Measurements from ENCODE around the gene ENPP5. TPM values are rescaled to one million over a fixed set of nuclear protein-coding genes. Genes with fewer than 3 reads are reported as not detected.
"Not testable (repeated sequence)": the region's sequence is repeated elsewhere in the genome, so short reads cannot be mapped to it uniquely, and the experiment has no call there.

Gene ENPP5
- total and polyA plus RNA-seq, 2 of the 4 experiments (the other 2 are of a cell fraction) = under 0.01 TPM; not detected in 1

GRCh38 chr6:46129291-46129628, 41.5 kb downstream of the ENPP5 start (continued):
- TF ChIP-seq CEBPB (IDR thresholded peaks at IDR 0.05; ENCODE audit: low read depth, low read length) (no peak), SMC3 (IDR thresholded peaks at IDR 0.05; ENCODE audit: low read depth, low read length) (no peak), NFE2L2 (IDR thresholded peaks at IDR 0.05; ENCODE audit: low read depth, low read length) (no peak), FOS (IDR thresholded peaks at IDR 0.05; ENCODE audit: low read depth, low read length) (no peak)

- H4K8ac ChIP-seq (ENCODE audit: low read depth in 2 of 2, low read length in 2 of 2) = no peak overlapping the region
- H2BK120ac ChIP-seq (ENCODE audit: low read depth, low read length) = no peak overlapping the region
- H3K4me3 ChIP-seq (ENCODE audit: insufficient read depth, low read depth, low read length) = no peak overlapping the region
- H2BK15ac ChIP-seq (ENCODE audit: low read depth, low read length) = no peak overlapping the region
- intact Hi-C loops (cut with micrococcal nuclease) = no loop called here
- no peak overlapping the region for H3K23ac ChIP-seq (ENCODE audit: low read depth, low read length)
- no peak for DNase-seq
- H3K56ac ChIP-seq (ENCODE audit: extremely low read depth, insufficient read depth, low read length) = no peak overlapping the region
- H3K14ac ChIP-seq (replicated peaks; ENCODE audit: low read depth, low read length) = no peak overlapping the region
- no peak overlapping the region for H2AFZ ChIP-seq (replicated peaks; ENCODE audit: low read length, poor library complexity)
- no TSS peak for BruUV-seq (replicated peaks)
- H3K79me1 ChIP-seq (ENCODE audit: low read depth in 1 of 2, low read length in 2 of 2) = no peaks in the 10 kb centered on the region
- H3K27me3 ChIP-seq (ENCODE audit: control insufficient read depth, insufficient read depth, low read length) = peaks cover 5% of the 10 kb centered on the region
- no peaks in the 10 kb centered on the region for H3K9me1 ChIP-seq (ENCODE audit: insufficient read depth, low read length)
- no peak overlapping the region for H3K9ac ChIP-seq (ENCODE audit: low read depth, low read length)
- no peaks in the 10 kb centered on the region for H3K36me3 ChIP-seq (ENCODE audit: control insufficient read depth, insufficient read depth, low read length)
- TF ChIP-seq RFX5 (IDR thresholded peaks at IDR 0.05; ENCODE audit: low read depth, low read length) = no peak
- TF ChIP-seq NFE2L2 (IDR thresholded peaks at IDR 0.05; ENCODE audit: low read depth, low read length) = no peak
- TF ChIP-seq ELK1 (IDR thresholded peaks at IDR 0.05; ENCODE audit: borderline replicate concordance, low read depth, low read length) = no peak
- no peak overlapping the region for H2BK5ac ChIP-seq (ENCODE audit: low read depth, low read length, poor library complexity, severe bottlenecking)
- no peak overlapping the region for H4K5ac ChIP-seq (ENCODE audit: low read depth, low read length)
- CTCF ChIA-PET = no interaction called here
- no peak overlapping the region for H3K4ac ChIP-seq (ENCODE audit: low read depth, low read length)
- WGBS, 2 experiments (ENCODE audit: extremely low coverage in 2 of 2, insufficient read length in 1 of 2) = no CpG with 5 or more reads among the region's 3 CpGs
- no peak overlapping the region for H3K4me2 ChIP-seq (ENCODE audit: low read depth, low read length)
- no peaks in the 10 kb centered on the region for H3K4me1 ChIP-seq (ENCODE audit: control insufficient read depth, insufficient read depth, low read length)
- dilution Hi-C loops (cut with HindIII; ENCODE audit: low sequenced_read_pairs, unreplicated experiment) = no loop called here
- no peak overlapping the region for H2BK20ac ChIP-seq (ENCODE audit: low read depth, low read length)
- no peaks in the 10 kb centered on the region for H4K20me1 ChIP-seq (ENCODE audit: insufficient read depth, low read length)
- no peak overlapping the region for H2AK9ac ChIP-seq (replicated peaks; ENCODE audit: low read depth, low read length, poor library complexity)
- ATAC-seq (ENCODE audit: low read depth) = no peak
- in situ Hi-C loops (cut with MboI; ENCODE audit: low sequenced_read_pairs) = no loop called here
- POLR2A ChIA-PET (ENCODE audit: unreplicated experiment) = no interaction called here
- H2AK5ac ChIP-seq (ENCODE audit: low read depth, low read length) = no peak overlapping the region
- H3K18ac ChIP-seq (ENCODE audit: low read depth, low read length) = no peak overlapping the region
- H3K9me3 ChIP-seq (ENCODE audit: control insufficient read depth, insufficient read depth, low read length) = no peaks in the 10 kb centered on the region
- no peak overlapping the region for H3K27ac ChIP-seq (ENCODE audit: insufficient read depth, low read length)
- H4K91ac ChIP-seq (ENCODE audit: insufficient read depth, low read depth, low read length) = no peak overlapping the region
These were observed 42.3 kb downstream of the ENPP5 start for GRCh38 chr6:46128476-46128875.

- H3K4me3 ChIP-seq (ENCODE audit: insufficient read depth, low read depth, low read length); H3K36me3 ChIP-seq (ENCODE audit: control insufficient read depth, insufficient read depth, low read length); H3K14ac ChIP-seq (replicated peaks; ENCODE audit: low read depth, low read length); BruUV-seq (replicated peaks); H2AFZ ChIP-seq (replicated peaks; ENCODE audit: low read length, poor library complexity); H3K4ac ChIP-seq (ENCODE audit: low read depth, low read length); intact Hi-C loops (cut with micrococcal nuclease); H2BK15ac ChIP-seq (ENCODE audit: low read depth, low read length); H3K18ac ChIP-seq (ENCODE audit: low read depth, low read length); H3K27ac ChIP-seq (ENCODE audit: insufficient read depth, low read length); H4K20me1 ChIP-seq (ENCODE audit: insufficient read depth, low read length); in situ Hi-C loops (cut with MboI; ENCODE audit: low sequenced_read_pairs); H4K5ac ChIP-seq (ENCODE audit: low read depth, low read length); H4K91ac ChIP-seq (ENCODE audit: insufficient read depth, low read depth, low read length); H3K79me1 ChIP-seq (ENCODE audit: low read depth in 1 of 2, low read length in 2 of 2); H3K9me1 ChIP-seq (ENCODE audit: insufficient read depth, low read length); H2BK5ac ChIP-seq (ENCODE audit: low read depth, low read length, poor library complexity, severe bottlenecking); H3K4me1 ChIP-seq (ENCODE audit: control insufficient read depth, insufficient read depth, low read length); DNase-seq; CTCF ChIA-PET; H3K9ac ChIP-seq (ENCODE audit: low read depth, low read length); H2BK120ac ChIP-seq (ENCODE audit: low read depth, low read length); H3K56ac ChIP-seq (ENCODE audit: extremely low read depth, insufficient read depth, low read length); ATAC-seq (ENCODE audit: low read depth); H3K4me2 ChIP-seq (ENCODE audit: low read depth, low read length); H2AK5ac ChIP-seq (ENCODE audit: low read depth, low read length); H2AK9ac ChIP-seq (replicated peaks; ENCODE audit: low read depth, low read length, poor library complexity); H2BK20ac ChIP-seq (ENCODE audit: low read depth, low read length); H3K9me3 ChIP-seq (ENCODE audit: control insufficient read depth, insufficient read depth, low read length); H3K27me3 ChIP-seq (ENCODE audit: control insufficient read depth, insufficient read depth, low read length); POLR2A ChIA-PET (ENCODE audit: unreplicated experiment); H4K8ac ChIP-seq (ENCODE audit: low read depth in 2 of 2, low read length in 2 of 2); H3K23ac ChIP-seq (ENCODE audit: low read depth, low read length); dilution Hi-C loops (cut with HindIII; ENCODE audit: low sequenced_read_pairs, unreplicated experiment): not testable (repeated sequence)
- no CpG with 5 or more reads among the region's 5 CpGs for WGBS, 2 experiments (ENCODE audit: extremely low coverage in 2 of 2, insufficient read length in 1 of 2)
These were observed 51.1 kb downstream of the ENPP5 start for GRCh38 chr6:46119679-46120078.
